ENCODE measurements around the gene CDK8. TPM values are rescaled to one million over a fixed set of nuclear protein-coding genes. Genes with fewer than 3 reads are reported as not detected.
"Not testable (repeated sequence)": the region's sequence is repeated elsewhere in the genome, so short reads cannot be mapped to it uniquely, and the experiment has no call there.

CDK8 gene
- total RNA-seq, 1 experiment from 2014 or later, result 35.1 TPM

DNA sequence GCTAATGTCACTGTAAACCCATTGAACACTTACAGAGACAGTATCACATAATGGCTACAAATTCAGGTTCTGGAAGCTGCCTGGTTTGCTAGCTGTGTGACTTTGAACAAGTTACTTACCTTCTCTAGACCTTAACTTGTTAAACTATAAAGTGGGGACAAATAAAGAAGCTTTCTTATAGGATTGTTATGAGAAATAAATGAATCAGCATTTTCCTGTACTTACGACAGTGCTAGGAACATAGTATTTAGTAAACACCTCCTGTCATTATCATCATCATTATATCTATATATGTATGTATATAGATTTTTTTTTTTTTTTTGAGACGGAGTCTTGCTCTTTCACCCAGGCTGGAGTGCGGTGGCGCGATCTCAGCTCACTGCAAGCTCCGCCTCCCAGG is 54.9 kb downstream of the CDK8 start:
- H3K36me3 Mint-ChIP-seq (ENCODE audit: insufficient read depth, unreplicated experiment), result no peaks in the 10 kb centered on the region
- Histone ChIP-seq H3K27me3 (replicated peaks; ENCODE audit: control insufficient read depth, insufficient read depth, low read length) (no peaks in the 10 kb centered on the region), H3K36me3 (ENCODE audit: control insufficient read depth, insufficient read depth, low read length) (no peaks in the 10 kb centered on the region), H3K9me3 (no peaks in the 10 kb centered on the region), H3K4me3 (ENCODE audit: low read depth, low read length) (no peak overlapping the region), H3K4me1 (no peaks in the 10 kb centered on the region)
- ChIA-PET CTCF (no interaction called here), POLR2A (no interaction called here)
- DNase-seq, result no peak
- H3K27me3 Mint-ChIP-seq (ENCODE audit: insufficient read depth, unreplicated experiment), result no peaks in the 10 kb centered on the region
- no peak overlapping the region for H3K4me3 Mint-ChIP-seq (ENCODE audit: unreplicated experiment)
- no peak overlapping the region for H3K27ac Mint-ChIP-seq (ENCODE audit: unreplicated experiment)
- peaks cover 10% of the 10 kb centered on the region for H3K4me1 Mint-ChIP-seq (ENCODE audit: low read depth, unreplicated experiment)
- TF ChIP-seq CTCF (IDR thresholded peaks at IDR 0.05; ENCODE audit: insufficient read depth in 1 of 2, low read depth in 1 of 2, low read length in 1 of 2, severe bottlenecking in 1 of 2, unreplicated experiment in 1 of 2), result no peak
- intact Hi-C loops (cut with micrococcal nuclease; ENCODE audit: unreplicated experiment), result no loop called here
- H3K9me3 Mint-ChIP-seq (ENCODE audit: unreplicated experiment), result no peaks in the 10 kb centered on the region
- no TSS peak for BruUV-seq (replicated peaks)

- Mint-ChIP-seq H3K4me1 (ENCODE audit: low read depth, unreplicated experiment) (peaks cover 10% of the 10 kb centered on the region), H3K4me3 (ENCODE audit: unreplicated experiment) (no peak overlapping the region), H3K27ac (ENCODE audit: unreplicated experiment) (no peak overlapping the region), H3K36me3 (ENCODE audit: insufficient read depth, unreplicated experiment) (no peaks in the 10 kb centered on the region), H3K27me3 (ENCODE audit: insufficient read depth, unreplicated experiment) (no peaks in the 10 kb centered on the region), H3K9me3 (ENCODE audit: unreplicated experiment) (no peaks in the 10 kb centered on the region)
- H3K9me3 ChIP-seq, result no peaks in the 10 kb centered on the region
- H3K27me3 ChIP-seq (replicated peaks; ENCODE audit: control insufficient read depth, insufficient read depth, low read length), result no peaks in the 10 kb centered on the region
- no peaks in the 10 kb centered on the region for H3K4me1 ChIP-seq
- POLR2A ChIA-PET, result no interaction called here
- BruUV-seq (replicated peaks), result no TSS peak
- no peak for DNase-seq
- TF ChIP-seq CTCF (IDR thresholded peaks at IDR 0.05; ENCODE audit: insufficient read depth in 1 of 2, low read depth in 1 of 2, low read length in 1 of 2, severe bottlenecking in 1 of 2, unreplicated experiment in 1 of 2), result no peak
- intact Hi-C loops (cut with micrococcal nuclease; ENCODE audit: unreplicated experiment), result no loop called here
- H3K36me3 ChIP-seq (ENCODE audit: control insufficient read depth, insufficient read depth, low read length), result no peaks in the 10 kb centered on the region
- H3K4me3 ChIP-seq (ENCODE audit: low read depth, low read length), result no peak overlapping the region
- CTCF ChIA-PET, result no interaction called here
Measured at GRCh38 chr13:26310003-26310402, 56.1 kb downstream of the CDK8 start.

GRCh38 chr13:26310470-26310869 is 56.5 kb downstream of the CDK8 start:
- H3K4me1 Mint-ChIP-seq (ENCODE audit: low read depth, unreplicated experiment), result peaks cover 10% of the 10 kb centered on the region
- ChIA-PET CTCF (no interaction called here), POLR2A (no interaction called here)
- H3K27me3 Mint-ChIP-seq (ENCODE audit: insufficient read depth, unreplicated experiment), result no peaks in the 10 kb centered on the region
- TF ChIP-seq CTCF (IDR thresholded peaks at IDR 0.05; ENCODE audit: insufficient read depth in 1 of 2, low read depth in 1 of 2, low read length in 1 of 2, severe bottlenecking in 1 of 2, unreplicated experiment in 1 of 2), result no peak
- H3K36me3 Mint-ChIP-seq (ENCODE audit: insufficient read depth, unreplicated experiment), result no peaks in the 10 kb centered on the region
- H3K4me3 Mint-ChIP-seq (ENCODE audit: unreplicated experiment), result no peak overlapping the region
- intact Hi-C loops (cut with micrococcal nuclease; ENCODE audit: unreplicated experiment), result no loop called here
- H3K27me3 ChIP-seq (replicated peaks; ENCODE audit: control insufficient read depth, insufficient read depth, low read length), result no peaks in the 10 kb centered on the region
- H3K9me3 ChIP-seq, result no peaks in the 10 kb centered on the region
- no peaks in the 10 kb centered on the region for H3K4me1 ChIP-seq
- DNase-seq, result no peak
- H3K27ac Mint-ChIP-seq (ENCODE audit: unreplicated experiment), result no peak overlapping the region
- no peak overlapping the region for H3K4me3 ChIP-seq (ENCODE audit: low read depth, low read length)
- no TSS peak for BruUV-seq (replicated peaks)
- no peaks in the 10 kb centered on the region for H3K9me3 Mint-ChIP-seq (ENCODE audit: unreplicated experiment)
- H3K36me3 ChIP-seq (ENCODE audit: control insufficient read depth, insufficient read depth, low read length), result no peaks in the 10 kb centered on the region

GRCh38 chr13:26312019-26312418 is 58.1 kb downstream of the CDK8 start:
- POLR2A ChIA-PET; H3K36me3 ChIP-seq (ENCODE audit: control insufficient read depth, insufficient read depth, low read length); H3K4me3 Mint-ChIP-seq (ENCODE audit: unreplicated experiment); H3K4me3 ChIP-seq (ENCODE audit: low read depth, low read length); BruUV-seq (replicated peaks); H3K27me3 ChIP-seq (replicated peaks; ENCODE audit: control insufficient read depth, insufficient read depth, low read length); H3K4me1 ChIP-seq; H3K27me3 Mint-ChIP-seq (ENCODE audit: insufficient read depth, unreplicated experiment); intact Hi-C loops (cut with micrococcal nuclease; ENCODE audit: unreplicated experiment); DNase-seq; H3K9me3 Mint-ChIP-seq (ENCODE audit: unreplicated experiment); H3K9me3 ChIP-seq; CTCF ChIA-PET; H3K27ac Mint-ChIP-seq (ENCODE audit: unreplicated experiment); H3K36me3 Mint-ChIP-seq (ENCODE audit: insufficient read depth, unreplicated experiment): not testable (repeated sequence)
- H3K4me1 Mint-ChIP-seq (ENCODE audit: low read depth, unreplicated experiment), result peaks cover 20% of the 10 kb centered on the region

DNA sequence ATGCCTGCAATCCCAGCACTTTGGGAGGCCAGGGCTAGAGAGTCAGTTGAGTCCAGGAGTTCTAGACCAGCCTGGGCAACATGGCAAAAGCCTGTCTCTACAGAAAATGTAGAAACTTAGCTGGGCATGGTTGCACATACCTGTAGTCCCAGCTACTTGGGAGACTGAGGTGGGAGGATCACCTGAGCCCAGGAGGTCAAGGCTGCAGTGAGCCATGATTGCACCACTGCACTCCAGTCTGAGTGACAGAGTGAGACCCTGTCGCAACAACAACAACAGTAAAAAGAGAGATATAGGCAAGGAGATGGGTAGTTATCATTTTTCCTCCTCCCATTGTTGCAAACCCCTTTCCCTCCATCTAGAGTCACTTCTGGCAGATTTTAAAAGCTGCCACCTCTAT is 62.2 kb downstream of the CDK8 start:
- H3K9me3 Mint-ChIP-seq (ENCODE audit: unreplicated experiment); intact Hi-C loops (cut with micrococcal nuclease; ENCODE audit: unreplicated experiment); CTCF ChIA-PET; H3K36me3 ChIP-seq (ENCODE audit: control insufficient read depth, insufficient read depth, low read length); H3K9me3 ChIP-seq; H3K27me3 Mint-ChIP-seq (ENCODE audit: insufficient read depth, unreplicated experiment); H3K27ac Mint-ChIP-seq (ENCODE audit: unreplicated experiment); H3K27me3 ChIP-seq (replicated peaks; ENCODE audit: control insufficient read depth, insufficient read depth, low read length); H3K36me3 Mint-ChIP-seq (ENCODE audit: insufficient read depth, unreplicated experiment); H3K4me1 ChIP-seq; POLR2A ChIA-PET; H3K4me3 ChIP-seq (ENCODE audit: low read depth, low read length); BruUV-seq (replicated peaks); H3K4me3 Mint-ChIP-seq (ENCODE audit: unreplicated experiment); DNase-seq: not testable (repeated sequence)
- H3K4me1 Mint-ChIP-seq (ENCODE audit: low read depth, unreplicated experiment), result peaks cover 25% of the 10 kb centered on the region
